DND-41 (cell line): ENCODE results near the gene PC.

Experiments
- CTCF ChIP-seq: IDR thresholded peaks from 2 replicates; pipeline ENCODE4 v1.5.1; 2012; ENCODE audit warnings: borderline replicate concordance, low read length, moderate library complexity, mild to moderate bottlenecking; ENCODE audit not compliant: poor library complexity, severe bottlenecking; ENCODE audit errors: extremely low read depth
- EZH2 ChIP-seq: IDR thresholded peaks from 3 replicates; pipeline ENCODE4 v1.6.1; 2012; ENCODE audit warnings: borderline replicate concordance, low read depth, mild to moderate bottlenecking, moderate library complexity, low read length, inconsistent platforms; ENCODE audit not compliant: severe bottlenecking

- no peak for TF ChIP-seq EZH2
- no peak for TF ChIP-seq CTCF
These were observed 53.6 kb downstream of the PC start for GRCh38 chr11:66904561-66904960.
